ENCODE data around the gene TAS2R50.

DNA sequence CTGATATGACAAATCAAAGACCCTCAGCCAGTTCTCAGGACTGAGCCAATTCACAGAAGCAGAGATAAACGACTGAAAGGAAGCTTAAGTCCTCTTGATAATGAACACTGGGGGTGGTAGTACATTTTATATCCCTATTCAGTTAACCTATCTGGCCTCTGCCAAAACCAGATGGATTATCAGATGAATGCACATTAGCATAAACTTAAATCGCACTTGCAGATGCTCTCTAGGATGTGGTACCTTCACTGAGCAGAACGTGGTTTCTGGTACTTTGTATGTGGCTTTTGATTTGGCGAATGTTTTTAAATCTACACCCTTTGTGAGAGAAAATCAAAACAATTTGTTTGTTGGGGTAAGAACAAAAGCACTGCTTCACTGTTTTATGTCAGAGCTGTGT is 26.5 kb downstream of the TAS2R50 start:
- no peak for TF ChIP-seq CTCF (IDR thresholded peaks at IDR 0.05)
- no peak for TF ChIP-seq POLR2AphosphoS5 (IDR thresholded peaks at IDR 0.05)
